ENCODE results near the gene DYNLT1.
"Not testable (repeated sequence)": the region's sequence is repeated elsewhere in the genome, so short reads cannot be mapped to it uniquely, and the experiment has no call there.

DNA sequence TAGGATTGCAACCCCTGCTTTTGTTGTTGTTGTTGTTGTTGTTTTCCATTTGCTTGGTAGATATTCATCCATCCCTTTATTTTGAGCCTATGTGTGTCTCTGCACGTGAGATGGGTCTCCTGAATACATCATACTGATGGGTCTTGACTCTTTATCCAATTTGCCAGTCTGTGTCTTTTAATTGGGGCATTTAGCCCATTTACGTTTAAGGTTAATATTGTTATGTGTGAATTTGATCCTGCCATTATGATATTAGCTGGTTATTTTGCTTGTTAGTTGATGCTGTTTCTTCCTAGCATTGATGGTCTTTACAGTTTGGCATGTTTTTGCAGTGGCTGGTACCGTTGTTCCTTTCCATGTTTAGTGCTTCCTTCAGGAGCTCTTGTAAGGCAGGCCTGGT lies 26.3 kb downstream of the DYNLT1 start:
- not testable (repeated sequence) for TF ChIP-seq POLR2A, CTCF (IDR thresholded peaks at IDR 0.05)

All from right lobe of liver (tissue), 4 donors.